HL-60 (cell line): ENCODE measurements around the gene PEX11A.
"Not testable (repeated sequence)": the region's sequence is repeated elsewhere in the genome, so short reads cannot be mapped to it uniquely, and the experiment has no call there.

Source experiments
- DNase-seq, 2 experiments: peaks; one replicate each; pipeline ENCODE4 v3.0.0-alpha.2; 2010 to 2020; ENCODE audit warnings: low read depth in 1 of 2, low spot score in 1 of 2
- H3K27ac ChIP-seq: fragments of 250-450 bp; sonication (Bioruptor Pico); replicated peaks from 2 replicates; pipeline ENCODE4 v1.5.1; 2020; ENCODE audit warnings: mild to moderate bottlenecking, moderate library complexity
- H3K27me3 ChIP-seq: fragments of 250-450 bp; sonication (Bioruptor Pico); 2 replicates; pipeline ENCODE4 v1.5.1; 2021; ENCODE audit warnings: mild to moderate bottlenecking, moderate library complexity; ENCODE audit not compliant: insufficient read depth, poor library complexity, severe bottlenecking
- H3K4me3 ChIP-seq: replicated peaks from 2 replicates; pipeline ENCODE4 v1.5.1; 2011; ENCODE audit warnings: mild to moderate bottlenecking, control low read depth, low read length; ENCODE audit not compliant: insufficient read depth
- GABPA ChIP-seq: IDR thresholded peaks from 2 replicates; pipeline ENCODE4 v1.6.1; 2012; ENCODE audit warnings: low read depth
- POLR2AphosphoS5 ChIP-seq: IDR thresholded peaks from 2 replicates; pipeline ENCODE4 v1.6.1; 2012; ENCODE audit warnings: low read depth
- SPI1 ChIP-seq: IDR thresholded peaks from 2 replicates; pipeline ENCODE4 v1.6.1; 2012; ENCODE audit warnings: low read depth, mild to moderate bottlenecking, borderline replicate concordance
- TF ChIP-seq, protein P1 (sequence below): IDR thresholded peaks from 2 replicates; pipeline ENCODE4 v1.6.1; 2012; ENCODE audit warnings: low read depth; ENCODE audit not compliant: insufficient replicate concordance
- TF ChIP-seq, protein P2 (sequence below): IDR thresholded peaks from one replicate; pipeline ENCODE4 v1.5.1; 2011; ENCODE audit warnings: low read length, control low read depth, inconsistent platforms; ENCODE audit not compliant: insufficient read depth

PEX11A gene

GRCh38 chr15:89704411-89704810 lies 13.9 kb upstream of the PEX11A start:
- DNase-seq = no peak
- TF ChIP-seq, protein P1, sequence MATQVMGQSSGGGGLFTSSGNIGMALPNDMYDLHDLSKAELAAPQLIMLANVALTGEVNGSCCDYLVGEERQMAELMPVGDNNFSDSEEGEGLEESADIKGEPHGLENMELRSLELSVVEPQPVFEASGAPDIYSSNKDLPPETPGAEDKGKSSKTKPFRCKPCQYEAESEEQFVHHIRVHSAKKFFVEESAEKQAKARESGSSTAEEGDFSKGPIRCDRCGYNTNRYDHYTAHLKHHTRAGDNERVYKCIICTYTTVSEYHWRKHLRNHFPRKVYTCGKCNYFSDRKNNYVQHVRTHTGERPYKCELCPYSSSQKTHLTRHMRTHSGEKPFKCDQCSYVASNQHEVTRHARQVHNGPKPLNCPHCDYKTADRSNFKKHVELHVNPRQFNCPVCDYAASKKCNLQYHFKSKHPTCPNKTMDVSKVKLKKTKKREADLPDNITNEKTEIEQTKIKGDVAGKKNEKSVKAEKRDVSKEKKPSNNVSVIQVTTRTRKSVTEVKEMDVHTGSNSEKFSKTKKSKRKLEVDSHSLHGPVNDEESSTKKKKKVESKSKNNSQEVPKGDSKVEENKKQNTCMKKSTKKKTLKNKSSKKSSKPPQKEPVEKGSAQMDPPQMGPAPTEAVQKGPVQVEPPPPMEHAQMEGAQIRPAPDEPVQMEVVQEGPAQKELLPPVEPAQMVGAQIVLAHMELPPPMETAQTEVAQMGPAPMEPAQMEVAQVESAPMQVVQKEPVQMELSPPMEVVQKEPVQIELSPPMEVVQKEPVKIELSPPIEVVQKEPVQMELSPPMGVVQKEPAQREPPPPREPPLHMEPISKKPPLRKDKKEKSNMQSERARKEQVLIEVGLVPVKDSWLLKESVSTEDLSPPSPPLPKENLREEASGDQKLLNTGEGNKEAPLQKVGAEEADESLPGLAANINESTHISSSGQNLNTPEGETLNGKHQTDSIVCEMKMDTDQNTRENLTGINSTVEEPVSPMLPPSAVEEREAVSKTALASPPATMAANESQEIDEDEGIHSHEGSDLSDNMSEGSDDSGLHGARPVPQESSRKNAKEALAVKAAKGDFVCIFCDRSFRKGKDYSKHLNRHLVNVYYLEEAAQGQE = no peak
- no peak for TF ChIP-seq GABPA
- TF ChIP-seq POLR2AphosphoS5 = no peak
- TF ChIP-seq, protein P2, sequence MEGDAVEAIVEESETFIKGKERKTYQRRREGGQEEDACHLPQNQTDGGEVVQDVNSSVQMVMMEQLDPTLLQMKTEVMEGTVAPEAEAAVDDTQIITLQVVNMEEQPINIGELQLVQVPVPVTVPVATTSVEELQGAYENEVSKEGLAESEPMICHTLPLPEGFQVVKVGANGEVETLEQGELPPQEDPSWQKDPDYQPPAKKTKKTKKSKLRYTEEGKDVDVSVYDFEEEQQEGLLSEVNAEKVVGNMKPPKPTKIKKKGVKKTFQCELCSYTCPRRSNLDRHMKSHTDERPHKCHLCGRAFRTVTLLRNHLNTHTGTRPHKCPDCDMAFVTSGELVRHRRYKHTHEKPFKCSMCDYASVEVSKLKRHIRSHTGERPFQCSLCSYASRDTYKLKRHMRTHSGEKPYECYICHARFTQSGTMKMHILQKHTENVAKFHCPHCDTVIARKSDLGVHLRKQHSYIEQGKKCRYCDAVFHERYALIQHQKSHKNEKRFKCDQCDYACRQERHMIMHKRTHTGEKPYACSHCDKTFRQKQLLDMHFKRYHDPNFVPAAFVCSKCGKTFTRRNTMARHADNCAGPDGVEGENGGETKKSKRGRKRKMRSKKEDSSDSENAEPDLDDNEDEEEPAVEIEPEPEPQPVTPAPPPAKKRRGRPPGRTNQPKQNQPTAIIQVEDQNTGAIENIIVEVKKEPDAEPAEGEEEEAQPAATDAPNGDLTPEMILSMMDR = no peak
- TF ChIP-seq SPI1 = no peak
- H3K27me3 ChIP-seq = no peaks in the 10 kb centered on the region
- no peak overlapping the region for H3K27ac ChIP-seq
- no peak overlapping the region for H3K4me3 ChIP-seq

DNA sequence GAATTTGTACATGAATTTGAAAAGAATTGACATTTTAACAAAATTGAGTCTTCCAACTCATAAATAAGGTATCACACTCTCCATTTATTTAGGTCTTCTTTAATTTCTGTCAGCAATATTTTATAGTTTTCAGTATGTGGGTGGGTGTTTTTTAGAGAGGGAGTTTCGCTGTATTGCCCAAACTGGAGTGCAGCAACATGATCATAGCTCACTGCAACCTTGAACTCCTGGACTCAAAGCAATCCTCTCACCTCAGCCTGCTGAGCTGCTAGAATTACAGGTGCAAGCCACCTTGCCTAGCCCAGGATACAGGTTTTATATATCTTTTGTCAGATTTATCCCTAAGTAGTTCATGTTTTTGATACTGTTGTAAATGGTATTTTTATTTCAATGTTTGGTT lies 4.6 kb upstream of the PEX11A start:
- H3K27me3 ChIP-seq = peaks cover 2% of the 10 kb centered on the region
- no peak overlapping the region for H3K4me3 ChIP-seq
- no peak overlapping the region for H3K27ac ChIP-seq
- TF ChIP-seq POLR2AphosphoS5 = no peak
- TF ChIP-seq GABPA = no peak
- TF ChIP-seq, protein P1 = no peak
- TF ChIP-seq SPI1 = no peak
- TF ChIP-seq, protein P2 = no peak
- DNase-seq = no peak

GRCh38 chr15:89693696-89694095 lies 3.1 kb upstream of the PEX11A start:
- Histone ChIP-seq H3K4me3 (no peak overlapping the region), H3K27ac (no peak overlapping the region), H3K27me3 (peaks cover 2% of the 10 kb centered on the region)
- no peak for DNase-seq
- TF ChIP-seq, protein P2 = no peak

DNA sequence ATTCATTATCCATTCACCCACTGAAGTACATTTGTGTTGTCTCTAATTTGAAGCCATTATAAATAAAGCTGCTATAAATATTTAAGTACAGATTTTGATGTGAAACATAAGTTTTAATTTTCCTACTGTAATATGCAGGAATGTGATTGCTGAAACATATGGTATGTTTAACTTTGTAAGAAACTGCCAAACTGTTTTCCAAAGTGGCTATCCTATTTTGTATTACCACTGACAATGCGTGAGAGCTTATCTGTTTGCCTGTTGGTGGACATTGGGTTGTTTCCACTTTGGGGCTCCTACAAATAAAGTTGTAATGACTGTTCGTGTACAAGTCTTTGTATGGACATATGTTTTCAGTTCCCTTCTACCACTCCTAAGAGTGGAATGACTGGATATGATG lies 2.5 kb upstream of the PEX11A start:
- DNase-seq = no peak
- Histone ChIP-seq H3K27ac (no peak overlapping the region), H3K27me3 (peaks cover 2% of the 10 kb centered on the region), H3K4me3 (no peak overlapping the region)
- TF ChIP-seq, protein P1 = no peak
- no peak for TF ChIP-seq GABPA

GRCh38 chr15:89689930-89690275 lies 651 bp downstream of the PEX11A start:
- H3K4me3 ChIP-seq = peak overlapping the region; percentile 96
- not testable (repeated sequence) for DNase-seq, H3K27ac ChIP-seq, H3K27me3 ChIP-seq
